HepG2 (cell line): ENCODE data around the gene MT4. TPM values are rescaled to one million over a fixed set of nuclear protein-coding genes. Genes with fewer than 3 reads are reported as not detected.
A peak's percentile ranks its signal among the peaks of the same experiment; 100 is the strongest.

Experiments used
- ATAD3A ChIP-seq: sonication (generic); formaldehyde crosslinking; IDR thresholded peaks from 2 replicates; pipeline ENCODE4 v1.4.0; 2020; ENCODE audit warnings: missing genetic modification reagents
- ATF7-NPFF ChIP-seq: sonication (generic); formaldehyde crosslinking; IDR thresholded peaks from 2 replicates; pipeline ENCODE4 v1.8.1; 2023; ENCODE audit warnings: mild to moderate bottlenecking, low read depth, missing genetic modification reagents, moderate library complexity
- CENPT ChIP-seq: sonication (generic); formaldehyde crosslinking; IDR thresholded peaks from 2 replicates; pipeline ENCODE4 v1.8.0; 2022; ENCODE audit warnings: low read depth, mild to moderate bottlenecking, moderate library complexity, missing genetic modification reagents
- EHMT2 ChIP-seq: fragments of 200-600 bp; sonication (generic); IDR thresholded peaks from 2 replicates; pipeline ENCODE4 v1.7.0; 2017; ENCODE audit warnings: antibody characterized with exemption, low read depth, low read length, borderline replicate concordance
- ELF1 ChIP-seq: sonication (generic); formaldehyde crosslinking; IDR thresholded peaks from 2 replicates; pipeline ENCODE4 v1.4.0; 2020; ENCODE audit warnings: missing genetic modification reagents
- FOXC1 ChIP-seq: sonication (generic); formaldehyde crosslinking; IDR thresholded peaks from 2 replicates; pipeline ENCODE4 v1.8.0; 2022; ENCODE audit warnings: mild to moderate bottlenecking, missing genetic modification reagents, borderline replicate concordance
- ISX ChIP-seq: sonication (generic); formaldehyde crosslinking; conservative IDR thresholded peaks from 2 replicates; pipeline ENCODE4 v1.5.0; 2020; ENCODE audit warnings: missing genetic modification reagents
- MAZ ChIP-seq, 2 experiments: sonication (generic) in 1 of 2; formaldehyde crosslinking in 1 of 2; IDR thresholded peaks; 2 replicates each; pipeline versions ENCODE4 v1.5.0 to v1.6.1; 2012 to 2020; ENCODE audit warnings: low read depth in 2 of 2, mild to moderate bottlenecking in 2 of 2, borderline replicate concordance in 1 of 2, improper control_type of control experiment in 1 of 2, low read length in 1 of 2, missing genetic modification reagents in 1 of 2, moderate library complexity in 1 of 2
- MEIS2 ChIP-seq: sonication (generic); formaldehyde crosslinking; IDR thresholded peaks from 2 replicates; pipeline ENCODE4 v1.9.0; 2021; ENCODE audit warnings: mild to moderate bottlenecking, missing genetic modification reagents
- MNT ChIP-seq: fragments of 450-650 bp; IDR thresholded peaks from 2 replicates; pipeline ENCODE4 v1.6.1; 2016
- NFATC3 ChIP-seq: sonication (generic); formaldehyde crosslinking; IDR thresholded peaks from 2 replicates; pipeline ENCODE4 v1.5.1; 2020; ENCODE audit warnings: mild to moderate bottlenecking, missing genetic modification reagents
- NFKBIZ ChIP-seq: IDR thresholded peaks from 2 replicates; pipeline ENCODE4 v1.6.1; 2018; ENCODE audit warnings: missing genetic modification reagents, missing compliant biosample characterization
- SMC3 ChIP-seq: IDR thresholded peaks from 2 replicates; pipeline ENCODE4 v1.6.1; 2011; ENCODE audit warnings: low read length, improper control_type of control experiment
- ZBTB1 ChIP-seq: sonication (generic); formaldehyde crosslinking; IDR thresholded peaks from 2 replicates; pipeline ENCODE4 v1.4.0; 2020; ENCODE audit warnings: missing genetic modification reagents, borderline replicate concordance
- ZBTB44 ChIP-seq: sonication (generic); formaldehyde crosslinking; IDR thresholded peaks from 2 replicates; pipeline ENCODE4 v1.4.0; 2020; ENCODE audit warnings: missing genetic modification reagents
- ZGPAT ChIP-seq: IDR thresholded peaks from 2 replicates; pipeline ENCODE4 v1.6.1; 2016; ENCODE audit warnings: mild to moderate bottlenecking
- ZMYM4 ChIP-seq: sonication (generic); formaldehyde crosslinking; IDR thresholded peaks from 2 replicates; pipeline ENCODE4 v1.8.1; 2023; ENCODE audit warnings: mild to moderate bottlenecking, missing genetic modification reagents
- ZNF20 ChIP-seq: sonication (generic); formaldehyde crosslinking; IDR thresholded peaks from 2 replicates; pipeline ENCODE4 v1.4.0; 2020; ENCODE audit warnings: mild to moderate bottlenecking, moderate library complexity, missing genetic modification reagents
- ZNF281 ChIP-seq: sonication (generic); formaldehyde crosslinking; IDR thresholded peaks from 2 replicates; pipeline ENCODE4 v1.4.0; 2020; ENCODE audit warnings: missing genetic modification reagents, borderline replicate concordance
- ZNF335 ChIP-seq: sonication (generic); formaldehyde crosslinking; IDR thresholded peaks from 2 replicates; pipeline ENCODE4 v1.4.0; 2020; ENCODE audit warnings: missing genetic modification reagents
- ZNF501 ChIP-seq: sonication (generic); formaldehyde crosslinking; IDR thresholded peaks from 2 replicates; pipeline ENCODE4 v1.5.1; 2020; ENCODE audit warnings: mild to moderate bottlenecking, moderate library complexity, missing genetic modification reagents
- ZNF703 ChIP-seq: sonication (generic); formaldehyde crosslinking; IDR thresholded peaks from 2 replicates; pipeline ENCODE4 v1.5.1; 2020; ENCODE audit warnings: missing genetic modification reagents, mild to moderate bottlenecking, moderate library complexity, borderline replicate concordance
- polyA plus RNA-seq, 8 experiments: library from polyadenylated mRNA; depleted of rRNA in 3 of 8; stranded (reverse) in 7 of 8; unstranded in 1 of 8; fragments of >200 nt; fragmentation: Illumina TruSeq in 4 of 8; extraction: Trizol in 4 of 8; gene quantifications; 2 replicates each; pipeline versions ENCODE4 v1.2.1 to v1.2.3, GENCODE V29; 2011 to 2016; ENCODE audit warnings: low read depth in 4 of 8, missing spikeins in 1 of 8, mixed read lengths in 1 of 8; ENCODE audit not compliant: insufficient read depth in 1 of 8
- total RNA-seq, 5 experiments: library from RNA; depleted of rRNA; stranded (reverse); fragments of >200 nt; fragmentation: Illumina TruSeq; extraction: Trizol; gene quantifications; 2 replicates each; pipeline ENCODE4 v1.2.3, GENCODE V29; 2016; ENCODE audit warnings: low read depth in 1 of 5

Gene MT4
- total and polyA plus RNA-seq, 2 of the 13 experiments (the other 11 are each of a cell fraction or from before 2014, with no cell fraction given), result not detected

- TF ChIP-seq ZNF281 (CRISPR knock-in tag) (no peak), ZBTB44 (CRISPR knock-in tag) (no peak), ZNF501 (CRISPR knock-in tag) (peak; percentile 51; the same call in 1 of the 2 replicates), EHMT2 (no peak), ELF1 (CRISPR knock-in tag) (no peak; the same call in 1 of the 2 replicates), MAZ (IDR thresholded peaks at IDR 0.05; ENCODE audit: borderline replicate concordance, low read depth, low read length) (0 out of 2 replicates have a peak, but pooled peaks have one; percentile 11), MAZ (CRISPR knock-in tag; IDR thresholded peaks at IDR 0.05; ENCODE audit: low read depth) (no peak), ZBTB1 (CRISPR knock-in tag) (no peak), ISX (CRISPR knock-in tag) (no peak), ZGPAT (CRISPR knock-in tag) (0 out of 2 replicates have a peak, but pooled peaks have one; percentile 37), ZNF335 (0 out of 2 replicates have a peak, but pooled peaks have one; percentile 7), ZNF20 (CRISPR knock-in tag) (no peak), ZMYM4 (peak; percentile 26; the same call in 1 of the 2 replicates), ATAD3A (CRISPR knock-in tag) (no peak), ATF7-NPFF (0 out of 2 replicates have a peak, but pooled peaks have one; percentile 30), SMC3 (no peak), CENPT (CRISPR knock-in tag) (no peak), NFATC3 (CRISPR knock-in tag) (no peak), FOXC1 (CRISPR knock-in tag) (no peak), MNT (no peak), MEIS2 (CRISPR knock-in tag) (0 out of 2 replicates have a peak, but pooled peaks have one; percentile 41), NFKBIZ (CRISPR knock-in tag) (no peak; the same call in 1 of the 2 replicates), ZNF703 (CRISPR knock-in tag) (no peak)
Observed at GRCh38 chr16:56610017-56610608, 45.2 kb downstream of the MT4 start (continued).
